HG03108 (cell line): ENCODE data around the gene PTOV1.

Source experiments
- ATAC-seq: cut with Tn5 transposase; IDR thresholded peaks from one replicate; pipeline ENCODE4 v1.9.1; 2021; ENCODE audit warnings: moderate library complexity; ENCODE audit not compliant: unreplicated experiment

The PTOV1 gene

DNA sequence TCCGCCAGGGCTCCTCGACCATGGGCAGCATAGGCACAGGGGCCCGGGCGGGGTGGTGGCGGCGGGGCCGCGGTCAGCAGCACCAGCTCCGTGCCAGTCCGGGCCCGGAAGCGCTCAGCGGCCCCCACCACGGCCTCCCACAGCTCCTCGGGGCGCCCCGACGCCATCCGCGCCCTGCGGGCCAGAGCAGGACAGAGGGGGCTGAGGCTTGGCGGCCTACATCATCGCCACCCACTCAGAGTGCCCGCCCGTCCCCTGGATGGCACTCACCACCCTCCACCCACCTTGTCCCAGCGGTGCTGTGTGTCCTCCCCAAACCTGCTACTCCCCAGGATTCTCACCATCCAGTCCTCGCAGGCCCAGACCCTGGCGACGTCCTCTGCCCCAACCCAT, 22.2 kb downstream of the PTOV1 start:
- ATAC-seq, result no peak

DNA sequence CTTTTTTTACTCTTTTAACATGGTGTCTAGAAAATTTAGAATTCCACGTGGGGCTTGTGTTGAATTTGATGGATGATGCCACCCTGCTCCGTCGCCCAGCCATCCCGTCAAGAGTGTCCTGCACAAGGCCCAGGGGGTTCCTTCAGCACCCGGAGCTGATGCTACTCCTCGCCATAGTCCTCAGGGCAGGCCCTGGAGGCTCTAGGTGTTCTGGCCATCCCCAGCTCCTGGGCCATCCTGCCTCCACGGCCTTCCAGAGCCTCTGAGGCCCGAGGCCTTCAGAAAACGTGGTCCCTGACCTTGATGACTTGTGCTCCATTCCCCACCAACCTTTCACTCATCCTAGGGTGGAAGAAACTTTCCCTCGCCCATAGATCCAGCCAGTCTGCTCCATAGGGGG, 22.9 kb downstream of the PTOV1 start:
- ATAC-seq, result no peak

DNA sequence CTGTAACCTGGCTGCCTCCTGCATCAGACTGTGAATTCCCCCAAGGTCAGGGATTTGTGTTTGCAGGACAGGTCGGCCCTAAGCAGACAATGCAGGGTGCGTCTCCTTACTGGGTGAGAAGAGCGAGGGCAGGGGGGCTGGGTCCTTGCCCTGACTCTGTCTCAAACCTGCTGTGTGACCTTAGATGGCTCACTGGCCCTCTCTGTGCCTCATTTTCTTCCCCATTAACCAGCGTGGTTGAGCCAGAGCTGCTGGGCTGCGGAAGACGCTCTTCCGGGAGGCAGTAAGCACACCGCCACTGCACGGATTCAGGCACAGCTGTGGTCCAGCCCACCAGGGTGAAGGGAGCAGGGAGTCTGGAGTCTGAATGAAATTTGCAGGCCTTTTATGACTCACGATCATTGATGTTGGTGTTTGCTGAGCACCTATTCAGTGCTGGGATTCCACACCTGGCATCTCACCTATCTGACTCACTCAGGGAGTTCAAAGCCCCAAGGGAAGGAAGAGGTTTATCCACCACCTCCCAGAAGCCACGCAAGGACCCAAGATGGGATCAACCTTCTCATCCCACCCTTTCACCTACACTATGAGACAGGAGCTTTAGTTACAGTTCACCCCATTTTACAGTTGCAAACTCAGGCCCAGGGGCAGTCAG, 23.7 kb downstream of the PTOV1 start:
- ATAC-seq, result no peak

DNA sequence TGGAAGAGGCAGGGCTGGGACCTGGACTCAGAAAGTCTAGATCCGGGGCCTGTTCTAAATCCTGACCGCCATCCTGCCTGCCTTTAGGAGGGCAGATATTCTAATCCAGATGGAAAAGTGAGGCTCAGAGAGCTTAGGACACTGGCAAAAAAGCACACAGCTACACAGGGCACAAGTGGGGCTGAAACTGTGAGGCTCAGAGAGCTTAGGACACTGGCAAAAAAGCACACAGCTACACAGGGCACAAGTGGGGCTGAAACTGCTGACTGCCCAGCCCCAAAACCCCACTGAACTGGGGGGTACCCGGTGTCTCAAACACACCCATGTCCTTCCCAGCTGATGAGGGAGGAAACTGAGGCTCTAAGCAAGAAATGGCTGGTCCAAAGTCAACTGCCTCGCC, 24.2 kb downstream of the PTOV1 start:
- ATAC-seq, result no peak

DNA sequence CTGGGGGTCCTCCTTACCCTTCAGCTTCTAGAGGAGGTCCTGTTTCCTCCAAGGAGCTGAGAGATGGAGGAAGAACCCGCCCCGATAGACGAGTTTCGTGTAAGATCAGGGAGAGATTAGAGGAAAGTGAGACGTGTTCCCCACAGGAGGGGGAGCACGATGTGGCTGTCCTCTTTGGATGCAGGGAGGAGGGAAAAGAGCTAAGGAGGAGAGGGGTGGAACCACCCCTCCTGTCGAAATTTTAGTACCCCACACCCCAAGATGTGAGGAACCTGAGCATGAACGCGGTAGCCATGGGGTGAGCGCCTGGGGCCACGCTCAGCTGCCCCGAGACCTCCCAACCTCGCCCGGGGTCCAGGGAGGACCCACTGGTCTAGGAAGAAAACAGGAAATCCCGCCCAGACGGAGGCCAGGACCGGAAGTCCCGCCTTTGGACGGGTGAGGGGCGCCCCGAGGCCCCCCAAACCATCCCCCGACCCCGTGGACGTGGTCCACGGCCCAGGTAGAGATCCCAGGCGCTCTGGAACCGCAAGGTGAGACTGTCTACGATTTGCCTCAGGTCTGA, 25.0 kb downstream of the PTOV1 start:
- ATAC-seq, result no peak

DNA sequence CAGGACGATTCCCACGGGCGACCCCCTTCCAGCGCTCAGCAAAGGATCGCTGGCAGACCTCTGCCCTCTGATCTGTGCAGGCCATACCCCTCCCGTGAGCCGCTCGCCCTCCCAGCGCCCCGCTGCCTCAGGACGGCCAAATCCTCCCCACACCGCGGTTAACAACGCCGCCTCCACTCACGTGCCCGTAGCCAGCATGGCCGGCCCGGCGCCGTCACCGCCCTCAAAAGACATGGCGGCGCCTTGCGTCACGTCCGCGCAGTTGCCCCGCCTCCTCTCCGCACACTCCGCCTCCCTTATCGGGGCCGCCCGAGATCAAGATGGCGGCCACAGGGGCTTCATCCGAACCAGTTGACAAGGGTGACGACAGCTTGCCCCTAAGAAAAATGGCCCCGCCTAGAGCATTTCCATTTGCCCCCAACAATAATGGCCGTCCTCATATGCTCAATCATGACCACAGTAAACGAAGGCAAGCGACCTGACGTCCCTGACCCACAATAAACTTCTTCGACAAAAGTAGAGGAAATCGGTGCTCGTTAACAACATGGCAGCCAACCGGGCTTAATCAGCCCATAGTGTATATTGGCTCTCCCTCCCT, 25.6 kb downstream of the PTOV1 start:
- peak; percentile 38 for ATAC-seq

DNA sequence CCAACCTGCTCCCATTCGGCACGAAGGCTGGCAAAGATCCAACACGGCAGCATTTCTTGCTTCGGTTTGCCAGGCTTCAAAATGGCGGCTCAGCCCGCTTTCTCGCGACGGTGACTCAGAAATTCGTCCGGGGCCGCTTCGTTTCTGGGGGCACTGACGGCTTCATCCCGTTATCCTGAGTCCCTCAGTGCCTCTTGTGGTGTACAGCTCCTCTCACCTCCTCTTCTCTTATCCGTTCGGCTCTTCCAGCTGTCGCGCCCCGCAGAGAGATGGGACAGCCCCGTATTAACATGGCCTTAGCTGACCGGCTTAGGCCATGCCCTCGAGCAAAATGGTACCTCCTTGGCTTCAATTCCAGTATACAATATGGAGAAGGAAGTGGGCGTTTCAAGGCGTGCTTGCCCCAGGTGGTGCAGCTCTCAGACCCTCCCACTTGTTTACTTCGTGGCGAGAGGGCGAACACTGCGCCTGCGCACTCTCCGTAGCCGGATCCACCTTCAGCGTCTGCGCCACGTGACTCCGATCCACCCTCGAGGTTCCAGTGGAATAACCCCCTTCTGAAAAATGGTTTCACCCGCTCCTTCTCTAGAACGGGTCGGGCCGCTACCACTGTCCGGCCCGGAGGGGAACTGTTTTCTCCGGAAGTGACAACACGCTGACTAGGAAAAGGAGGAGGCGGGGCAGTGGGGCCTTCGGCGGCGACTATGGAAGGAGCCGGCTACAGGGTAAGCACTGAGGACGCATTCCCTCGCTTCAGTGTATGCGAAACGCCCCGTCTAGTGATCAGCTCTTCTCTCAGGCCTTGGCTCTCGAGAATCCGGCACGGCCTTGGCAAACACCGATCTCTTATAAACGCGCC, 26.3 kb downstream of the PTOV1 start, which contains the start of the genes AKT1S1 and TBC1D17:
Gene AKT1S1, minus strand, starts transcription at position 336 of the 859 bp plus-strand sequence. CDS start 4,060 bp downstream, outside the sequence.
Gene TBC1D17, plus strand, starts transcription at position 683 of the 859 bp plus-strand sequence. Its CDS starts 22 bp downstream, at position 705.
- ATAC-seq, result peak; percentile 60

DNA sequence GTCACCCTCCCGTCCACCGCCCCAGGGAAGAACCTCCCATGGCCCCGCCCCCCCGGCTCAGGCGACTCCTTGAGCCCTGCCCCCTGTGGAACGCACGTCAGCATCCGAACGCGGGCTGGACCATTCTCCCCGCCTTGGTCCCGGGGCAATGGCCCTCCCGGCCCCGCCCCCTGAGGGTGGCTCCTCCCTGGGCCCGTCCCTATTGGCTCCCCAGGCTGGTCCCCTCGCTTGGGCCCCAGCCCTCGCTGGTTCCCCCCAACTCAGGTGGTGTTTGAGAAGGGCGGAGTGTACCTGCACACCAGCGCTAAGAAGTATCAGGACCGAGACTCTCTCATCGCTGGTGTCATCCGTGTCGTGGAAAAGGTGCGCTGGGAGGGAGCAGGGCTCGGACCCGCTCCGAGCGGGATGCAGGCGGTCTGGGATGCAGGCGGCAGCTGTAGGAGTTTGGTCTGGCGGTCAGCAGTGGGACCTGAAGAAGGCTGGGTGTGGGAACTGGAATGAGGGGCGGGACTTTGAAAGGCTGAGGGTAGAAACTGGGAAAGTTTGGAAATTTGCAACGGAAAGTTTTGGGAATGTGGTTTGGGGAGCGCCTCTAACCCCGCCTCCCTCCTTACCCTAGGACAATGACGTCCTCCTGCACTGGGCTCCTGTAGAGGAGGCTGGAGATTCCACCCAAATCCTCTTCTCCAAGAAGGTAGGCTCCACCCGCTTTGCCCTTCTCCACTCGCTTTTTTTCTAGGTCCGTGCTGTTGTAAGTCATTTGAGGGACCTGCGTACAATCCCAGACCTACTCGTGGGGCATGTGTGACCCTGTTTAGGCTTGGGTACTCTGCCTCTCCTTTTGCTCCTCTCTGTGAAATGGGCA, 27.2 kb downstream of the PTOV1 start:
- peak; percentile 49 for ATAC-seq

DNA sequence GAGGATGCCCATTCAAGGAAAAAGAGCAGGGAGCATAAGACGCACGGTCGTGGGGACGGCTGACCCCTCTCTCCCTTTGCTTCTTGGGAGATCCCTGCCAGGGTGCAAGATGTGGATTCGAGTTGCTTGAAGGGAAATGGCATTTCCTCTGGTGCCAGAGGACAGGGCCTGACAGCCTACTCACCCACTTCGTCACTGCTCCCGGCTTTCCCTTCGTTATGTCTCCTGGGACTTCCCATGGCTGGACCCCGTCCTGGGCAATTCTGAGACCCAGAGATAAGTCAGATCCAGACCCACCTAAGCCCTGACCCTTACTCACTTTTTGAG, 27.7 kb downstream of the PTOV1 start:
- no peak for ATAC-seq

DNA sequence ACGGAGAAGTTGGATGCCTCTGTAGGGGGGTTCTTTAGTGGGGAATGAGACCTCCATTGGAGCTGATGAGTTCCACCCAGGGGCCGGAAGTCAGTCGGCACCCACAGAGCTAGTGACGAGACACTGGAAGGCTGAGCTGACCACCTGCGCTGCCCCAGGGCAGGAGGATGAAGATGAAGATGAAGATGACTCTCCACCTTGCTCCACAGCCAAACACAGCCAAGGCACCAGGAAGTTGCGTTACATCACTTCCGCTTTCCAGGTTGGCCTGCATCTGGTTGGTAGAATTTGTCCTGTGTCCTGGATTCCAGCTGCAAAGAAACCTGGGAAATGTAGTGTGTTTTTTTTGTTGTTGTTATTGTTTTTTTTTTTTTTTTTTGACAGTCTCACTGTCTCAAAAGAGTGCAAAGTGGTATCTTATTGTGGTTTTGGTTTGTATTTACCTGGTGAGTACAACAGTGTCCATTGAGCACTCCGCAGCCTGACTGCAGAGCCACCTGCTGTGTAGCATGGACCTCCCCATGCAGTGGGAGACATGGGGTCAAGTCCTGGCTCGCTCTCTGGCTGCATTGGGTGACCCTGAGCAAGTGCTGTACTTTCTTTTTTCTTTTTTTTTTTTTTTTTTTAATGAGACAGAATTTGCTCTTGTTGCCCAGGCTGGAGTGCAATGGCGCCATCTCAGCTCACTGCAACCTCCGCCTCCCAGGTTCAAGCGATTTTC, 28.4 kb downstream of the PTOV1 start:
- ATAC-seq, result no peak

DNA sequence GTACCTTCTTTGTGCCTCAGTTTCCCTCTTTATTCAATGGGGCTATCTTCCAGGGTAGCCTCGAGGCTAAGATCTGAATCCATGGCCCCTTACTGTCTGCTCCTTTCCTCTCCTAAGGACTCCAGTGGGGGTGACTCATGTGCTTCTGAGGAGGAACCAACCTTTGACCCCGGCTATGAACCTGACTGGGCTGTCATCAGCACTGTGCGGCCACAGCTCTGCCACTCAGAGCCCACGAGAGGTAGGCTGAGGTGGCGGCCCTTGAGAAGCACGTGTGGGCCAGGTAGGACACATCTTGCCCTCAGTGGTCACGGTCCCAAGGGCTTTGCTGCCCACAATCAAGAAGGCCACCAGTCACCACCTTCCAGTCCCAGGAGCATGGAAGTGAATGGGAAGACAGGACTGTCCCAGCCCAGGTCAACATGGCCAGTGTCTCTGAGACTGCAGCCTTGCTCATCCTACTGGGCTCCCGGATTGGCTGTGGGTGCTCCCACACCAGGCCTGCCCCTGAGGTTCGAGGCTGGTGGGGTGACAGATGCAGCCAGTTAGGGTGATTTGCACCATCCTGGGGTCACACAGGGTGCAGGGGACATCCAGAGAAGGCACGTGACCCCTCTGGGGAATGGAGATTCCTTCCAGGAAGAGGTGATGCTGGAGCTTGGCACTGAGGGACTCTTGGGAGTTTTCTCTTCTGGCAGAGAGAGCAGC, 29.4 kb downstream of the PTOV1 start:
- ATAC-seq, result no peak

DNA sequence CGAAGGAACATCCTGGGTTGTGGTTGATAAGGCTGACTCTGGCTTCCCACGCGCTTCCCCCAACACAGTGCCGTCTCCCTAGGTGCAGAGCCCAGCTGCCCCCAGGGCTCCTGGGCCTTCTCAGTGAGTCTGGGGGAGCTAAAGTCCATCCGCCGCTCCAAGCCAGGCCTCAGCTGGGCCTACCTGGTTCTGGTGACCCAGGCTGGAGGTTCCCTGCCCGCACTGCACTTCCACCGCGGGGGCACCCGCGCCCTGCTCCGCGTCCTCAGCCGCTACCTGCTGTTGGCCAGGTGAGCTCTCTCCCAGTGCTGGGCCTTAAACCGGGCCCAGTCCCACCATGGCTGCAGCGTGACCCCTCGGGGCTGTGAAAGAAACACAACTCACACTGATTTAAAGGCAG, 30.2 kb downstream of the PTOV1 start:
- no peak for ATAC-seq

DNA sequence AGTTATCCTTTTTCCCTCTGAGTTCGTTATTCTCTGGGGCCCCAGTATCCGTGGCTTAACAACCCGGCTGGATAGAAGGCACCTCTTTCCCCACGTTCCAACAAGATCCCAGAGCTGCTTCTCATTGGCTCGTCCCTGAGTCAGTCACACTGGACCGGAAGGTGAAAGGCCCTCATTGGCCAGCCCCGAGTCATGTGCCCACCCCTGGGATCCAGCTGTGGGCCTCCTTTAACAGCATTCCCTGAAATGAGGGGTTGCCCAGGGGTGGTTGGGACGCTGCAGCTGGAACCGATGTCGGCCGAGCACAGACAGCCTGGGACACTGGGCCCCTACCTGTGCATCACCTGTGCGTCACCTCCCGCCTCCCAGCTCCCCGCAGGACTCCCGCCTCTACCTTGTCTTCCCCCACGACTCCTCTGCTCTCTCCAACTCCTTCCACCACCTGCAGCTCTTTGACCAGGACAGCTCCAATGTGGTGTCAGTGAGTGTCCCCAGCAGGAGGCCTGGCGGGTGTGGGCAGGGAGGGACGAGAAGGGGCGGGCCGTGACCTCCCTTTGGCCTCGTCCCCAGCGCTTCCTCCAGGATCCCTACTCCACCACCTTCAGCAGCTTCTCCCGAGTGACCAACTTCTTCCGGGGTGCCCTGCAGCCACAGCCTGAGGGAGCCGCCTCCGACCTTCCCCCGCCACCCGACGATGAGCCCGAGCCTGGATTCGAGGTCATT, 30.9 kb downstream of the PTOV1 start:
- no peak for ATAC-seq

DNA sequence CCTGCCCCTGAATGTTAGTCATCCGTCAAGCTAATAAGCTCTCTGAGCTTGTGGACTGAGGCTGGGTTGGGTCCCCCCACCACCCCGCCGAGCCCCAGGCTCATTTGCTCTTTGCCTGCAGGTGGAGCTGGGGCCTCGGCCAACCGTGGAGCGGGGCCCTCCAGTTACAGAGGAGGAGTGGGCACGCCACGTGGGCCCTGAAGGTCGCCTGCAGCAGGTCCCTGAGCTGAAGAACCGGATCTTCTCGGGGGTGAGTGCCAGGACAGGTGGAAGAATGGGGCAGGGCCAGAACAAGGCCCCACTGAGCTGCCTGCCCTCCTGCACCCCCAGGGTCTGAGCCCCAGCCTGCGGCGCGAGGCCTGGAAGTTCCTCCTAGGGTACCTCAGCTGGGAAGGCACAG, 31.7 kb downstream of the PTOV1 start:
- no peak for ATAC-seq

DNA sequence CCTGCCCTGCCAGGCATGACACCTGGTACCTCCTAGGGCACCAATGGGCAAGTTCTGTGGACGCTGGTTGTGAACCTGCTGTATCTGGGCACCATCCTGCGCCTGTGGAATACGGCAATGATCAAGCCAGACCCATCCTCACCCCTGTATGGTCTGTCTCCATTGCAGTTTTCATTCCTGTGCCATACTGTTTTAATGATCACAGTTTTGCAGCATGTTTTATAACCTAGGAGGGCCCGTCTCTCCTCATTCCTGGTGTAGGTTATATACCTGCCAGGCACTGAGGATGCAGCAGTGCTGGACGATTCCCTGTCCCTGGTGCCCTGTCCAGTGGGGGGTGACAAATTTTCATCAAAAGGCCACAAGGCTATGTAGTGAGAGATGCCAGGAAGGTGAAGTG, 32.1 kb downstream of the PTOV1 start:
- ATAC-seq, result no peak

DNA sequence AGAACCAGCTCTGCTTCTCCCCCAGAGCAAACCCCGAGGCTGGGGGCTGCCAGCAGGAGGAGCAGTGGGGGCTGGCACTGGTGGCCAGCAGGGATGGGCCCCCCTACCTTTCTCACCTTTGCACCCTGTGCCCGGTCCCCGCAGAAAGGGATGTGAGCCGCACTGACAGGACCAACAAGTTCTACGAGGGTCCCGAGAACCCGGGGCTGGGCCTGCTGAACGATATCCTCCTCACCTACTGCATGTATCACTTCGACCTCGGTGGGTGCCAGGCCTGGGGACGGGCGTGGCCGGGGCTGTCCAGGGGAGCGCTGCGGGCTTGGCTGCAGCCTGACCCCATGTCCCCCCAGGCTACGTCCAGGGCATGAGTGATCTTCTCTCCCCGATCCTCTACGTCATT, 33.1 kb downstream of the PTOV1 start:
- no peak for ATAC-seq

DNA sequence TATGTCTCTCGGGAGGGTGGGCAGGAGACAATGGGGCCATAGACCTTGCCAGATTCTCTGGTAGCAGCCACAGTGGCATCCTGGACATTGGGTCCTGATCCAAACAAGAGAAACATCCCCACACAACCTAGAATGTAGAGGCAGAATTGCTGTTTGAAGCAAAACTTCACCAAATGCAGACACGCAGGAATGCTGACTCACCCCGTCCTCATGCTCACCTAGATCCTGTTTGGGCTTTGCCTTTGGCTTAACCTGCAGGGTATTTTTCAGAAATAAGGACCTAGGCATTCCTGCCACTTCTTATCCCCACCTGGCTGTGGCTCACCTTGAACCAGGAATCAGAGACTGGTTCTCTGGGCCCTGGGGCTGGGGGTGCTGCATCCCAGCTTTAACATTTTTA, 33.8 kb downstream of the PTOV1 start:
- ATAC-seq, result no peak

DNA sequence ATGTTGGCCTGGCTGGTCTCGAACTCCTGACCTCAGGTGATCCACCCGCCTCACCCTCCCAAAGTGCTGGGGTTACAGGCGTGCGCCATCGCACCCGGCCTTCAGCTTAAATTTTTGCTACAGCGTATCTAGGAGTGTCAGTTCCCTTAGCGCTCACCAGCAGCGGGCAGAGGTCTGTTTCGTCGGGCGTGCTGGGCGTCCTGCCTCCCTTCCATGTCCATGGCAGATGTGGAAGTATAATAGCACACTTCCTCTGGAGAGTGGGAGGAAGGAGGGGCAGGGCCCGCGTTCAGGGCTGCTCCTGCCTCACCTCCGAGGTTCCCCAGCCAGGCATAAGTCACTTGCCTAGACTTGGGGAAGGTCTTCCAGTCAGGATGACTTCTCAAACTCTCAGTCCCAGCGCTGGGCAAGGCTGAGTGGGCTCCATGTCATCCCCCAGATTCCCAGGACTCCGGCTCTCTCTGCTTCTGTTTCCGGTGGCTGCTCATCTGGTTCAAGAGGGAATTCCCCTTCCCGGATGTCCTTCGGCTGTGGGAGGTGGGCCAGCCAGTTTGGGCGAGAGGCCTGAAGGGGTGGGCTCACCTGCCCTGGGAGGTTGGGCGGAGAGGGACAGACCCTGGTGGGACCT, 36.2 kb downstream of the PTOV1 start:
- ATAC-seq, result no peak
